Panc1 (cell line): Measurements from ENCODE around the gene CDHR5. TPM values are rescaled to one million over a fixed set of nuclear protein-coding genes. Genes with fewer than 3 reads are reported as not detected.
A peak's percentile ranks its signal among the peaks of the same experiment; 100 is the strongest.

ENCODE experiments used
- ATAC-seq: fragments of 200-7000 bp; cut with Tn5 transposase; 2 replicates; pipeline ENCODE4 v1.9.1; 2020; ENCODE audit warnings: mild to moderate bottlenecking, moderate library complexity
- BruUV-seq: library from RNA; stranded (reverse); fragments of 400-500 nt; replicated peaks from 2 replicates; lab custom pipeline; 2021; lab: Mats Ljungman, UMichigan
- CTCF ChIA-PET: fragments of 300-600 bp; sonication (Branson Sonifier 250); formaldehyde crosslinking; loops from one replicate; lab custom pipeline; 2022; ENCODE audit warnings: antibody characterized with exemption; lab: Charles Lee
- POLR2A ChIA-PET: fragments of 300-600 bp; sonication (Branson Sonifier 250); formaldehyde crosslinking; loops from one replicate; lab custom pipeline; 2022; ENCODE audit warnings: antibody characterized with exemption; lab: Charles Lee
- DNase-seq: peaks from one replicate; pipeline ENCODE4 v3.0.0-alpha.2; 2010; ENCODE audit warnings: low read depth, low spot score
- H3K27ac ChIP-seq: 2 replicates; pipeline ENCODE4 v1.5.1; 2011; ENCODE audit warnings: mild to moderate bottlenecking, low read length, inconsistent platforms
- H3K27me3 ChIP-seq: fragments of 200-500 bp; sonication (Bioruptor generic); 2 replicates; pipeline ENCODE4 v1.6.0; 2014; ENCODE audit warnings: low read length, inconsistent platforms; ENCODE audit not compliant: control insufficient read depth, insufficient read depth
- H3K36me3 ChIP-seq: fragments of 200-500 bp; sonication (Bioruptor generic); 2 replicates; pipeline ENCODE4 v1.5.1; 2014; ENCODE audit warnings: inconsistent platforms, mild to moderate bottlenecking, low read length, moderate library complexity; ENCODE audit not compliant: control insufficient read depth, insufficient read depth
- H3K4me1 ChIP-seq: 2 replicates; pipeline ENCODE4 v1.5.1; 2011; ENCODE audit warnings: inconsistent platforms, mild to moderate bottlenecking, low read length, moderate library complexity; ENCODE audit not compliant: control insufficient read depth, insufficient read depth
- H3K4me3 ChIP-seq, 2 experiments: 2 replicates each; pipeline ENCODE4 v1.5.1; 2011 to 2012; ENCODE audit warnings: low read depth in 2 of 2, low read length in 2 of 2, mild to moderate bottlenecking in 2 of 2, inconsistent platforms in 1 of 2, moderate library complexity in 1 of 2
- H3K9me3 ChIP-seq: fragments of 200-500 bp; sonication (Bioruptor generic); 2 replicates; pipeline ENCODE4 v1.5.1; 2014; ENCODE audit warnings: low read depth, mild to moderate bottlenecking, inconsistent platforms, low read length, moderate library complexity; ENCODE audit not compliant: control insufficient read depth, insufficient read depth
- POLR2AphosphoS5 ChIP-seq: IDR thresholded peaks from 2 replicates; pipeline ENCODE4 v1.6.1; 2012; ENCODE audit warnings: mild to moderate bottlenecking, low read depth, low read length, moderate library complexity
- SIN3A ChIP-seq: IDR thresholded peaks from 2 replicates; pipeline ENCODE4 v1.6.1; 2012; ENCODE audit warnings: low read depth, mild to moderate bottlenecking, low read length, moderate library complexity, borderline replicate concordance; ENCODE audit not compliant: insufficient read depth
- TCF7L2 ChIP-seq: IDR thresholded peaks from 2 replicates; pipeline ENCODE4 v1.6.1; 2011; ENCODE audit warnings: mild to moderate bottlenecking, low read depth, low read length, inconsistent platforms
- in situ Hi-C: cut with HindIII; loops from 2 replicates; pipeline ENCODE4 v1.10.0; 2016; ENCODE audit warnings: low sequenced_read_pairs, low pct_unique_long_range_greater_than_20kb
- intact Hi-C: fragments of 100-400 bp; cut with micrococcal nuclease; formaldehyde crosslinking; loops from one replicate; pipeline ENCODE4 v1.10.0; 2022; ENCODE audit not compliant: unreplicated experiment
- total RNA-seq: library from RNA; stranded (reverse); gene quantifications from one replicate; pipeline ENCODE4 v1.2.1, GENCODE V29; 2021; ENCODE audit not compliant: unreplicated experiment
- TF ChIP-seq, protein P1 (sequence below): fragments of 450-650 bp; IDR thresholded peaks from 2 replicates; pipeline ENCODE4 v1.5.1; 2017; ENCODE audit warnings: mild to moderate bottlenecking
- TF ChIP-seq, protein P2 (sequence below), 2 experiments: IDR thresholded peaks; 2 replicates each; pipeline ENCODE4 v1.6.1; 2011 to 2012; ENCODE audit warnings: low read depth in 2 of 2, control low read depth in 1 of 2, low read length in 1 of 2, mild to moderate bottlenecking in 1 of 2, moderate library complexity in 1 of 2; ENCODE audit not compliant: insufficient read depth in 1 of 2

The CDHR5 gene
- total RNA-seq, 1 experiment from 2014 or later: not detected

DNA sequence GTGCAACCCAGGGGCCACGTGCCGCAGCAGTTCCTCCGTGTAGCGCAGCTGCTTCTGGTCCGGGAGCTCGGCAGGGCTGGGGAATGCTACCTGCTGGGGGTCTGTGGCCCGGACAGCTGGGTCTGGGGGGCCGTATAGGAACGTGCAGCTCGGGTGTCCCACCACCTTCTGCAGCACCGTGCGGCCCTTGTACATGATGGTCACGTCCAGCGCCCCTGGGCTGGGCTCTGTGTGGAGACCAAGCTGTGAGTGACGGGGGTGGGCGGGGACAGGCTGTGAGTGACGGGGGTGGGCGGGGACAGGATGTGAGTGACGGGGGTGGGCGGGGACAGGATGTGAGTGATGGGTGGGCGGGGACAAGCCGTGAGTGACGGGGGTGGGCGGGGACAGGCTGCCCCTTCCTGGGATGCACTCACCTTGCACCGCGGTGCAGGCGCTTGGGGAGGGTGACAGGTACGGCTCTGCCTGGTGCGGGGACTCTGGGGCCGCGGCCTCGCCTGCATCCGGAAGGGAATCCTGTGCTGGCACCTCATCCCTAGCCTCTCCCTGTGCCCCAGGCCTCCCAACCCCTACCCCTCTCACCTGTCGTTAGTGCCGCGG is 11.3 kb downstream of the CDHR5 start:
- H3K9me3 ChIP-seq: no peaks in the 10 kb centered on the region
- TF ChIP-seq POLR2AphosphoS5 (peak; percentile 52), SIN3A (no peak)
- POLR2A ChIA-PET: interaction anchor here (0.6 kb wide), 1 partner anchor 18 kb away, joined by 8 read pairs; no protein-coding TSS in a partner anchor
- no peak overlapping the region; the same call in 1 of the 2 replicates for H3K27ac ChIP-seq
- no peaks in the 10 kb centered on the region for H3K27me3 ChIP-seq
- CTCF ChIA-PET: interaction anchor here (1.2 kb wide), 1 partner anchor 58 kb away, joined by 3 read pairs; no protein-coding TSS in a partner anchor
- in situ Hi-C loops: no loop called here
- H3K36me3 ChIP-seq: peaks cover 23% of the 10 kb centered on the region
- H3K4me3 ChIP-seq: no peak overlapping the region
- peaks cover 40% of the 10 kb centered on the region for H3K4me1 ChIP-seq
- ATAC-seq (peak; percentile 35), DNase-seq (no peak)
- no TSS peak for BruUV-seq
- intact Hi-C loops: no loop called here

DNA sequence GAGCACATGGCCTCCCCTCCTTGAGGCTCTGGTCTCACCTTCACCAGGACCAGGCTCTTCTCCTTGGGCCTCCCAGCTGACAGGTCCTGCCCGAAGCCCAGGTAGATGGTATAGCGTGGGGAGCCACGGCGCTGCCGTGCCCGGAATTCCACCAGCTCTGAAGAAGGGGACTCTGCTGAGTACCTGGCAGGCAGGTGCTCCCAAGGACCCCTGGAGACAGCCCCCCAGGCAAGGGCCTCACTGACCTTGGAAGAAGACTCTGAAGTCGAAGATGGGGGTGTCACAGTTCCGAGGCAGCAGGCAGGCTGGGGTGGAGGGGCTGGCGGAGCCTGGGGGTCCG is 11.8 kb downstream of the CDHR5 start:
- DNase-seq: no peak
- in situ Hi-C loops: no loop called here
- intact Hi-C loops: no loop called here
- ChIA-PET CTCF (interaction anchor here (1.2 kb wide), 1 partner anchor 58 kb away, joined by 3 read pairs; no protein-coding TSS in a partner anchor), POLR2A (no interaction called here)
- BruUV-seq: no TSS peak
- peaks cover 40% of the 10 kb centered on the region for H3K4me1 ChIP-seq
- H3K27ac ChIP-seq: no peak overlapping the region; the same call in 1 of the 2 replicates
- peak; percentile 0; the same call in 1 of the 2 replicates for ATAC-seq
- TF ChIP-seq, protein P1, sequence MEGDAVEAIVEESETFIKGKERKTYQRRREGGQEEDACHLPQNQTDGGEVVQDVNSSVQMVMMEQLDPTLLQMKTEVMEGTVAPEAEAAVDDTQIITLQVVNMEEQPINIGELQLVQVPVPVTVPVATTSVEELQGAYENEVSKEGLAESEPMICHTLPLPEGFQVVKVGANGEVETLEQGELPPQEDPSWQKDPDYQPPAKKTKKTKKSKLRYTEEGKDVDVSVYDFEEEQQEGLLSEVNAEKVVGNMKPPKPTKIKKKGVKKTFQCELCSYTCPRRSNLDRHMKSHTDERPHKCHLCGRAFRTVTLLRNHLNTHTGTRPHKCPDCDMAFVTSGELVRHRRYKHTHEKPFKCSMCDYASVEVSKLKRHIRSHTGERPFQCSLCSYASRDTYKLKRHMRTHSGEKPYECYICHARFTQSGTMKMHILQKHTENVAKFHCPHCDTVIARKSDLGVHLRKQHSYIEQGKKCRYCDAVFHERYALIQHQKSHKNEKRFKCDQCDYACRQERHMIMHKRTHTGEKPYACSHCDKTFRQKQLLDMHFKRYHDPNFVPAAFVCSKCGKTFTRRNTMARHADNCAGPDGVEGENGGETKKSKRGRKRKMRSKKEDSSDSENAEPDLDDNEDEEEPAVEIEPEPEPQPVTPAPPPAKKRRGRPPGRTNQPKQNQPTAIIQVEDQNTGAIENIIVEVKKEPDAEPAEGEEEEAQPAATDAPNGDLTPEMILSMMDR: no peak
- TF ChIP-seq SIN3A (no peak), TCF7L2 (no peak), POLR2AphosphoS5 (no peak; the same call in 1 of the 2 replicates)
- TF ChIP-seq, protein P2, sequence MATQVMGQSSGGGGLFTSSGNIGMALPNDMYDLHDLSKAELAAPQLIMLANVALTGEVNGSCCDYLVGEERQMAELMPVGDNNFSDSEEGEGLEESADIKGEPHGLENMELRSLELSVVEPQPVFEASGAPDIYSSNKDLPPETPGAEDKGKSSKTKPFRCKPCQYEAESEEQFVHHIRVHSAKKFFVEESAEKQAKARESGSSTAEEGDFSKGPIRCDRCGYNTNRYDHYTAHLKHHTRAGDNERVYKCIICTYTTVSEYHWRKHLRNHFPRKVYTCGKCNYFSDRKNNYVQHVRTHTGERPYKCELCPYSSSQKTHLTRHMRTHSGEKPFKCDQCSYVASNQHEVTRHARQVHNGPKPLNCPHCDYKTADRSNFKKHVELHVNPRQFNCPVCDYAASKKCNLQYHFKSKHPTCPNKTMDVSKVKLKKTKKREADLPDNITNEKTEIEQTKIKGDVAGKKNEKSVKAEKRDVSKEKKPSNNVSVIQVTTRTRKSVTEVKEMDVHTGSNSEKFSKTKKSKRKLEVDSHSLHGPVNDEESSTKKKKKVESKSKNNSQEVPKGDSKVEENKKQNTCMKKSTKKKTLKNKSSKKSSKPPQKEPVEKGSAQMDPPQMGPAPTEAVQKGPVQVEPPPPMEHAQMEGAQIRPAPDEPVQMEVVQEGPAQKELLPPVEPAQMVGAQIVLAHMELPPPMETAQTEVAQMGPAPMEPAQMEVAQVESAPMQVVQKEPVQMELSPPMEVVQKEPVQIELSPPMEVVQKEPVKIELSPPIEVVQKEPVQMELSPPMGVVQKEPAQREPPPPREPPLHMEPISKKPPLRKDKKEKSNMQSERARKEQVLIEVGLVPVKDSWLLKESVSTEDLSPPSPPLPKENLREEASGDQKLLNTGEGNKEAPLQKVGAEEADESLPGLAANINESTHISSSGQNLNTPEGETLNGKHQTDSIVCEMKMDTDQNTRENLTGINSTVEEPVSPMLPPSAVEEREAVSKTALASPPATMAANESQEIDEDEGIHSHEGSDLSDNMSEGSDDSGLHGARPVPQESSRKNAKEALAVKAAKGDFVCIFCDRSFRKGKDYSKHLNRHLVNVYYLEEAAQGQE (IDR thresholded peaks at IDR 0.05; ENCODE audit: insufficient read depth in 1 of 2, low read depth in 2 of 2, low read length in 1 of 2): no peak
- no peaks in the 10 kb centered on the region for H3K9me3 ChIP-seq
- peaks cover 25% of the 10 kb centered on the region for H3K36me3 ChIP-seq
- H3K27me3 ChIP-seq: no peaks in the 10 kb centered on the region
- H3K4me3 ChIP-seq: no peak overlapping the region
